IMR-90 (cell line): ENCODE results near the gene PSMG3.

Experiments used
- BHLHE40 ChIP-seq: fragments of 150-350 bp; IDR thresholded peaks from 2 replicates; pipeline ENCODE4 v1.6.1; 2016; ENCODE audit warnings: mild to moderate bottlenecking, low read depth, low read length
- CEBPB ChIP-seq: IDR thresholded peaks from 2 replicates; pipeline ENCODE4 v1.6.1; 2012; ENCODE audit warnings: low read depth, low read length, improper control_type of control experiment
- CTCF ChIP-seq: conservative IDR thresholded peaks from 2 replicates; pipeline ENCODE4 v1.5.1; 2012; ENCODE audit warnings: mild to moderate bottlenecking, low read depth, low read length, improper control_type of control experiment
- ELK1 ChIP-seq: fragments of 150-350 bp; IDR thresholded peaks from 2 replicates; pipeline ENCODE4 v1.6.1; 2016; ENCODE audit warnings: low read depth, mild to moderate bottlenecking, low read length, moderate library complexity, borderline replicate concordance
- FOS ChIP-seq: fragments of 150-350 bp; IDR thresholded peaks from 2 replicates; pipeline ENCODE4 v1.6.1; 2016; ENCODE audit warnings: low read depth, low read length
- MAZ ChIP-seq: IDR thresholded peaks from 2 replicates; pipeline ENCODE4 v1.6.1; 2012; ENCODE audit warnings: low read depth, mild to moderate bottlenecking, low read length, improper control_type of control experiment, moderate library complexity, borderline replicate concordance
- NFE2L2 ChIP-seq: fragments of 150-350 bp; IDR thresholded peaks from 2 replicates; pipeline ENCODE4 v1.6.1; 2016; ENCODE audit warnings: low read depth, mild to moderate bottlenecking, low read length
- POLR2A ChIP-seq: IDR thresholded peaks from 2 replicates; pipeline ENCODE4 v1.6.1; 2012; ENCODE audit warnings: mild to moderate bottlenecking, low read depth, low read length
- RAD21 ChIP-seq: IDR thresholded peaks from 2 replicates; pipeline ENCODE4 v1.6.1; 2012; ENCODE audit warnings: low read length, improper control_type of control experiment
- RFX5 ChIP-seq: IDR thresholded peaks from 2 replicates; pipeline ENCODE4 v1.8.0; 2012; ENCODE audit warnings: low read depth, mild to moderate bottlenecking, low read length, moderate library complexity
- SMC3 ChIP-seq: fragments of 150-350 bp; IDR thresholded peaks from 2 replicates; pipeline ENCODE4 v1.6.1; 2016; ENCODE audit warnings: low read depth, mild to moderate bottlenecking, antibody characterized with exemption, low read length, moderate library complexity
- USF2 ChIP-seq: fragments of 150-350 bp; IDR thresholded peaks from 2 replicates; pipeline ENCODE4 v1.6.1; 2017; ENCODE audit warnings: mild to moderate bottlenecking, antibody characterized with exemption, low read length, low read depth

- no peak for TF ChIP-seq POLR2A
- no peak for TF ChIP-seq CTCF
- no peak for TF ChIP-seq CEBPB
- TF ChIP-seq RAD21, result no peak
- no peak for TF ChIP-seq FOS
- no peak for TF ChIP-seq MAZ
- no peak for TF ChIP-seq NFE2L2
- TF ChIP-seq USF2, result no peak
- TF ChIP-seq SMC3, result no peak
- no peak for TF ChIP-seq RFX5
- no peak for TF ChIP-seq ELK1
- no peak for TF ChIP-seq BHLHE40
These were observed 46.0 kb downstream of the PSMG3 start for GRCh38 chr7:1523844-1524243.
